ENCODE measurements around the gene MT1B.
A peak's percentile ranks its signal among the peaks of the same experiment; 100 is the strongest.
"Not testable (repeated sequence)": the region's sequence is repeated elsewhere in the genome, so short reads cannot be mapped to it uniquely, and the experiment has no call there.

MT1B gene

GRCh38 chr16:56664506-56664905 lies 12.8 kb downstream of the MT1B start:
- Histone ChIP-seq H3K79me2 (ENCODE audit: control insufficient read depth, low read length) (no peaks in the 10 kb centered on the region), H3K4me1 (ENCODE audit: control insufficient read depth, low read length) (no peaks in the 10 kb centered on the region), H3K9me2 (replicated peaks; ENCODE audit: control insufficient read depth, low read length) (no peaks in the 10 kb centered on the region), H3K27me3 (ENCODE audit: control insufficient read depth, low read length) (peaks cover 53% of the 10 kb centered on the region), H3K9me3 (ENCODE audit: control insufficient read depth, insufficient read depth, low read length) (no peaks in the 10 kb centered on the region), H4K20me1 (ENCODE audit: control insufficient read depth, insufficient read depth, low read depth, low read length) (no peaks in the 10 kb centered on the region), H3K27ac (ENCODE audit: low read depth, low read length) (no peak overlapping the region), H3F3A (ENCODE audit: control insufficient read depth, insufficient read depth) (no peaks in the 10 kb centered on the region), H3K4me3 (ENCODE audit: low read length) (no peak overlapping the region), H3K36me3 (ENCODE audit: control insufficient read depth, low read length) (no peaks in the 10 kb centered on the region), H3K4me2 (ENCODE audit: low read length) (no peak overlapping the region)
- no peak for TF ChIP-seq EZH2phosphoT487 (IDR thresholded peaks at IDR 0.05; ENCODE audit: borderline replicate concordance, low read length)
- no peak for TF ChIP-seq CTCF (IDR thresholded peaks at IDR 0.05; ENCODE audit: low read depth, low read length, poor library complexity, severe bottlenecking)

GRCh38 chr16:56665286-56666261 lies 13.9 kb downstream of the MT1B start:
- H3K9me2 ChIP-seq (replicated peaks; ENCODE audit: control insufficient read depth, low read length); H3K4me3 ChIP-seq (ENCODE audit: low read length); H3K79me2 ChIP-seq (ENCODE audit: control insufficient read depth, low read length); H4K20me1 ChIP-seq (ENCODE audit: control insufficient read depth, insufficient read depth, low read depth, low read length); H3K4me1 ChIP-seq (ENCODE audit: control insufficient read depth, low read length); H3F3A ChIP-seq (ENCODE audit: control insufficient read depth, insufficient read depth); H3K27ac ChIP-seq (ENCODE audit: low read depth, low read length); H3K4me2 ChIP-seq (ENCODE audit: low read length); H3K36me3 ChIP-seq (ENCODE audit: control insufficient read depth, low read length); H3K9me3 ChIP-seq (ENCODE audit: control insufficient read depth, insufficient read depth, low read length): not testable (repeated sequence)
- peaks cover 55% of the 10 kb centered on the region for H3K27me3 ChIP-seq (ENCODE audit: control insufficient read depth, low read length)

- Histone ChIP-seq H3K9me3 (ENCODE audit: control insufficient read depth, insufficient read depth, low read length) (no peaks in the 10 kb centered on the region), H3K79me2 (ENCODE audit: control insufficient read depth, low read length) (no peaks in the 10 kb centered on the region), H3K4me3 (ENCODE audit: low read length) (no peak within 1 kb of the TSS), H3K4me1 (ENCODE audit: control insufficient read depth, low read length) (no peaks in the 10 kb centered on the region), H3K4me2 (ENCODE audit: low read length) (no peak within 1 kb of the TSS), H3K36me3 (ENCODE audit: control insufficient read depth, low read length) (no peaks in the 10 kb centered on the region), H3K9me2 (replicated peaks; ENCODE audit: control insufficient read depth, low read length) (no peaks in the 10 kb centered on the region), H3F3A (ENCODE audit: control insufficient read depth, insufficient read depth) (no peaks in the 10 kb centered on the region), H3K27me3 (ENCODE audit: control insufficient read depth, low read length) (peaks cover 71% of the 10 kb centered on the region), H3K27ac (ENCODE audit: low read depth, low read length) (no peak within 1 kb of the TSS), H4K20me1 (ENCODE audit: control insufficient read depth, insufficient read depth, low read depth, low read length) (no peaks in the 10 kb centered on the region)
- no peak for TF ChIP-seq CTCF (IDR thresholded peaks at IDR 0.05; ENCODE audit: low read depth, low read length, poor library complexity, severe bottlenecking)
- TF ChIP-seq EZH2phosphoT487 (IDR thresholded peaks at IDR 0.05; ENCODE audit: borderline replicate concordance, low read length) = 0 out of 2 replicates have a peak, but pooled peaks have one; percentile 16
These were observed 16.2 kb downstream of the MT1B start, which contains the start of gene MT1G for GRCh38 chr16:56667581-56668571. TSS of gene MT1G (minus strand) at chr16:56668065. CDS start at chr16:56667993, 72 bp downstream.
